Measurements from ENCODE around the gene NOL4L.

DNA sequence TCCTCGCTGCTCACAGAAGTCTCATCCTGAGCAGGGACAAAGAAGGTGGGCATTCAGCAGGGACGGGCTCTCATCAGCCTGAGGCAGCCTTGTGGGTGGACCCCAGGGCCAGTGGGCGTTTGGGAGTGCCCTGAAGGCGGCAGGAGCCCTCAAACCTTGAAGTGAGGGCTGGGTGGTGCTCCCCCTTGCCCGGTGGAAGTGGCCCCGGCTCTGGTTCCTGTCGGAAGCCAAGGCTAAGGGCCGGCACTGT, 110.5 kb downstream of the NOL4L start:
- TF ChIP-seq CTCF (IDR thresholded peaks at IDR 0.05; ENCODE audit: low read length): no peak
- no peak for TF ChIP-seq EZH2 (IDR thresholded peaks at IDR 0.05; ENCODE audit: borderline replicate concordance, low read length)
